HEK293 (cell line): ENCODE results near the gene C11orf21.

Experiments
- CTCF ChIA-PET: fragments of 350-600 bp; formaldehyde crosslinking; extraction: SDS; loops from one replicate; lab custom pipeline; 2021; ENCODE audit warnings: antibody characterized with exemption; lab: Yijun Ruan, JAX
- POLR2A ChIA-PET: fragments of 300-600 bp; formaldehyde crosslinking; extraction: SDS; loops from one replicate; lab custom pipeline; 2020; ENCODE audit warnings: antibody characterized with exemption, inconsistent platforms; lab: Yijun Ruan, JAX
- H3K27ac ChIP-seq: fragments of 200-500 bp; sonication (Bioruptor generic); 2 replicates; pipeline ENCODE4 v1.5.1; 2014; ENCODE audit warnings: low read depth, low read length, control low read depth, inconsistent platforms; ENCODE audit errors: extremely low read depth
- H3K36me3 ChIP-seq, 2 experiments: fragments of 200-500 bp in 1 of 2; sonication (Bioruptor generic) in 1 of 2; 1 replicate in 1 of 2; 2 replicates in 1 of 2; pipeline ENCODE4 v1.5.1; 2014 to 2017; ENCODE audit warnings: inconsistent platforms in 2 of 2, low read length in 2 of 2; ENCODE audit not compliant: control insufficient read depth in 2 of 2, insufficient read depth in 1 of 2
- H3K4me1 ChIP-seq: fragments of 200-500 bp; sonication (Bioruptor generic); 2 replicates; pipeline ENCODE4 v1.5.1; 2014; ENCODE audit warnings: mild to moderate bottlenecking, low read length, inconsistent platforms; ENCODE audit not compliant: control insufficient read depth, insufficient read depth
- H3K4me3 ChIP-seq: 2 replicates; pipeline ENCODE4 v1.5.1; 2011; ENCODE audit warnings: low read depth, mild to moderate bottlenecking, control low read depth, low read length, moderate library complexity
- H3K9me3 ChIP-seq: fragments of 200-500 bp; sonication (Bioruptor generic); 2 replicates; pipeline ENCODE4 v1.5.1; 2014; ENCODE audit warnings: low read depth, low read length, inconsistent platforms; ENCODE audit not compliant: control insufficient read depth, insufficient read depth
- ELK4 ChIP-seq: IDR thresholded peaks from 2 replicates; pipeline ENCODE4 v1.6.1; 2011; ENCODE audit warnings: mild to moderate bottlenecking, low read depth, low read length, borderline replicate concordance
- HOXC10 ChIP-seq: sonication (generic); formaldehyde crosslinking; IDR thresholded peaks from 2 replicates; pipeline ENCODE4 v1.8.1; 2023; ENCODE audit warnings: mild to moderate bottlenecking, missing genetic modification reagents
- TRIM28 ChIP-seq: IDR thresholded peaks from 2 replicates; pipeline ENCODE4 v1.6.1; 2011; ENCODE audit warnings: low read length, control low read depth, borderline replicate concordance
- YY2 ChIP-seq: fragments of 450-650 bp; formaldehyde crosslinking; IDR thresholded peaks from 2 replicates; pipeline ENCODE4 v1.5.1; 2016; ENCODE audit warnings: missing biosample characterization, missing genetic modification characterization
- ZFP41 ChIP-seq: fragments of 450-650 bp; formaldehyde crosslinking; IDR thresholded peaks from 2 replicates; pipeline ENCODE4 v1.5.1; 2016; ENCODE audit warnings: missing biosample characterization, missing genetic modification characterization, borderline replicate concordance
- ZNF133 ChIP-seq: fragments of 450-650 bp; formaldehyde crosslinking; IDR thresholded peaks from 2 replicates; pipeline ENCODE4 v1.5.1; 2016; ENCODE audit warnings: missing biosample characterization, missing genetic modification characterization
- ZNF169 ChIP-seq: fragments of 450-650 bp; formaldehyde crosslinking; IDR thresholded peaks from 2 replicates; pipeline ENCODE4 v1.5.1; 2016; ENCODE audit warnings: missing biosample characterization, missing genetic modification characterization
- ZNF280D ChIP-seq: fragments of 450-650 bp; formaldehyde crosslinking; IDR thresholded peaks from 2 replicates; pipeline ENCODE4 v1.5.1; 2016; ENCODE audit warnings: missing biosample characterization, missing genetic modification characterization
- ZNF335 ChIP-seq: fragments of 450-650 bp; formaldehyde crosslinking; conservative IDR thresholded peaks from 2 replicates; pipeline ENCODE4 v1.5.1; 2016; ENCODE audit warnings: missing biosample characterization, missing genetic modification characterization
- ZNF366 ChIP-seq: fragments of 450-650 bp; formaldehyde crosslinking; conservative IDR thresholded peaks from 2 replicates; pipeline ENCODE4 v1.5.1; 2016; ENCODE audit warnings: missing biosample characterization, missing genetic modification characterization
- ZNF423 ChIP-seq: fragments of 450-650 bp; formaldehyde crosslinking; IDR thresholded peaks from 2 replicates; pipeline ENCODE4 v1.5.1; 2016; ENCODE audit warnings: missing biosample characterization, missing genetic modification characterization
- ZNF610 ChIP-seq: fragments of 450-650 bp; formaldehyde crosslinking; IDR thresholded peaks from 2 replicates; pipeline ENCODE4 v1.5.1; 2016; ENCODE audit warnings: missing biosample characterization, missing genetic modification characterization, borderline replicate concordance
- ZNF623 ChIP-seq: fragments of 450-650 bp; formaldehyde crosslinking; IDR thresholded peaks from 2 replicates; pipeline ENCODE4 v1.5.1; 2016; ENCODE audit warnings: missing biosample characterization, missing genetic modification characterization
- ZNF707 ChIP-seq: fragments of 450-650 bp; formaldehyde crosslinking; IDR thresholded peaks from 2 replicates; pipeline ENCODE4 v1.5.1; 2016; ENCODE audit warnings: missing biosample characterization, missing genetic modification characterization
- ZXDB ChIP-seq: fragments of 450-650 bp; formaldehyde crosslinking; IDR thresholded peaks from 2 replicates; pipeline ENCODE4 v1.5.1; 2016; ENCODE audit warnings: missing biosample characterization, missing genetic modification characterization
- TF ChIP-seq, protein P1 (sequence below): fragments of 450-650 bp; formaldehyde crosslinking; IDR thresholded peaks from 2 replicates; pipeline ENCODE4 v1.5.1; 2016; ENCODE audit warnings: missing biosample characterization, missing genetic modification characterization
- TF ChIP-seq, protein P2 (sequence below): fragments of 450-650 bp; IDR thresholded peaks from 2 replicates; pipeline ENCODE4 v1.5.1; 2018; ENCODE audit warnings: missing biosample characterization, mild to moderate bottlenecking, missing genetic modification characterization
- TF ChIP-seq, protein P3 (sequence below): fragments of 450-650 bp; formaldehyde crosslinking; IDR thresholded peaks from 2 replicates; pipeline ENCODE4 v1.5.1; 2016; ENCODE audit warnings: missing biosample characterization, missing genetic modification characterization, borderline replicate concordance

C11orf21 gene

DNA sequence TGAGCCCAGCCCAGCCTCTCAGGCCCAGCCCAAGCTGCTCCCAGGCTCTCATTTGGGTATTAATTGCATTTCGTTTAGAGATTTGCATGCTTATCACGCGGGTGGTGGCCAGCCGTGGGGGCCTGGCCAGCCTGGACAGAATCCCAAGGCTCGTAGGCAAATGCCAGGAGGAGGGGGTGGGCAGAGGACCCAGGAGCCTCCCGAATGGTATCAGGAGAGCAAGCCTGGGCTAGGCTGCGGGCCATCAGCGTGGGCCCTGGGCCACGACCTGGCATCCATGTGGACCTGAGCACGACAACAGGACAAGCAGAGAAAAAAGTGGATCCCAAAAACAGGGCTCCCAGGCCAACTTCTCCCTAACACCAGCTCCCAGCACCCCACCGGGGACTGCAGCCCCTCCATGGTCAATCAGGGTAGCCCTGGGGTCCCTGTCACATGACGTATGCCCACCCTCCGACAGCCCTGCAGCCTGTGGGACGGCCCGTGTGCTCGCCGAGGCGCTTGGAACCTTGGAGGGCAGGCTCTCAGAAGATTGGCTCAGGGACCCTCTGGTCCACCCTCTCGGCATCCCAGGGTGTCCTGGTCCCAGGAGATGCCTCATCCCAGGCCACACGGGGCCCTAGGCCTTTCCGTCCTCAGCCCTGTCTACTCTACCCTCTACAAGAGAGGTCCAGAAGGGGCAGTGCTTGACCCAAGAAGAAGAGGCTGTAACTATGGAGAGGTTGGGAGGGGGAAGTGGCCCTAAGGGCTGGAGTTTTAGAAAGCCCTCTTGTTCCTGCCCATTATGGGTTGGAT lies 40.1 kb downstream of the C11orf21 start (continued):
- TF ChIP-seq, protein P1, sequence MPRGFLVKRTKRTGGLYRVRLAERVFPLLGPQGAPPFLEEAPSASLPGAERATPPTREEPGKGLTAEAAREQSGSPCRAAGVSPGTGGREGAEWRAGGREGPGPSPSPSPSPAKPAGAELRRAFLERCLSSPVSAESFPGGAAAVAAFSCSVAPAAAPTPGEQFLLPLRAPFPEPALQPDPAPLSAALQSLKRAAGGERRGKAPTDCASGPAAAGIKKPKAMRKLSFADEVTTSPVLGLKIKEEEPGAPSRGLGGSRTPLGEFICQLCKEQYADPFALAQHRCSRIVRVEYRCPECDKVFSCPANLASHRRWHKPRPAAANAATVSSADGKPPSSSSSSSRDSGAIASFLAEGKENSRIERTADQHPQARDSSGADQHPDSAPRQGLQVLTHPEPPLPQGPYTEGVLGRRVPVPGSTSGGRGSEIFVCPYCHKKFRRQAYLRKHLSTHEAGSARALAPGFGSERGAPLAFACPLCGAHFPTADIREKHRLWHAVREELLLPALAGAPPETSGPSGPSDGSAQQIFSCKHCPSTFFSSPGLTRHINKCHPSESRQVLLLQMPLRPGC (tag by site-specific recombination), result no peak
- TF ChIP-seq TRIM28, result no peak
- no peak for TF ChIP-seq ELK4
- TF ChIP-seq ZNF169 (tag by site-specific recombination), result no peak
- no peak for TF ChIP-seq ZNF623 (tag by site-specific recombination)
- TF ChIP-seq YY2 (tag by site-specific recombination), result no peak
- no peak for TF ChIP-seq ZNF707 (tag by site-specific recombination)
- no peak for TF ChIP-seq ZXDB (tag by site-specific recombination)
- TF ChIP-seq, all 188 proteins: peak for 0

GRCh38 chr11:2260491-2261364 lies 41.0 kb downstream of the C11orf21 start:
- ChIA-PET POLR2A (no interaction called here), CTCF (no interaction called here)
- H3K36me3 ChIP-seq, result no peaks in the 10 kb centered on the region
- no peaks in the 10 kb centered on the region for H3K4me1 ChIP-seq
- no peaks in the 10 kb centered on the region for H3K9me3 ChIP-seq
- H3K27ac ChIP-seq, result no peak overlapping the region
- no peak overlapping the region for H3K4me3 ChIP-seq
- TF ChIP-seq ZNF133 (tag by site-specific recombination) (no peak), ZNF280D (no peak), ZNF707 (tag by site-specific recombination) (no peak), HOXC10 (CRISPR knock-in tag) (no peak), ZNF423 (tag by site-specific recombination) (no peak), ELK4 (no peak), ZNF610 (tag by site-specific recombination) (no peak), ZFP41 (tag by site-specific recombination) (no peak), ZNF366 (tag by site-specific recombination) (no peak), ZNF169 (tag by site-specific recombination) (no peak), ZNF335 (tag by site-specific recombination) (no peak)
- TF ChIP-seq, protein P2, sequence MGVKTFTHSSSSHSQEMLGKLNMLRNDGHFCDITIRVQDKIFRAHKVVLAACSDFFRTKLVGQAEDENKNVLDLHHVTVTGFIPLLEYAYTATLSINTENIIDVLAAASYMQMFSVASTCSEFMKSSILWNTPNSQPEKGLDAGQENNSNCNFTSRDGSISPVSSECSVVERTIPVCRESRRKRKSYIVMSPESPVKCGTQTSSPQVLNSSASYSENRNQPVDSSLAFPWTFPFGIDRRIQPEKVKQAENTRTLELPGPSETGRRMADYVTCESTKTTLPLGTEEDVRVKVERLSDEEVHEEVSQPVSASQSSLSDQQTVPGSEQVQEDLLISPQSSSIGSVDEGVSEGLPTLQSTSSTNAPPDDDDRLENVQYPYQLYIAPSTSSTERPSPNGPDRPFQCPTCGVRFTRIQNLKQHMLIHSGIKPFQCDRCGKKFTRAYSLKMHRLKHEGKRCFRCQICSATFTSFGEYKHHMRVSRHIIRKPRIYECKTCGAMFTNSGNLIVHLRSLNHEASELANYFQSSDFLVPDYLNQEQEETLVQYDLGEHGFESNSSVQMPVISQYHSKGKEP (tag by site-specific recombination), result no peak
- TF ChIP-seq, protein P3, sequence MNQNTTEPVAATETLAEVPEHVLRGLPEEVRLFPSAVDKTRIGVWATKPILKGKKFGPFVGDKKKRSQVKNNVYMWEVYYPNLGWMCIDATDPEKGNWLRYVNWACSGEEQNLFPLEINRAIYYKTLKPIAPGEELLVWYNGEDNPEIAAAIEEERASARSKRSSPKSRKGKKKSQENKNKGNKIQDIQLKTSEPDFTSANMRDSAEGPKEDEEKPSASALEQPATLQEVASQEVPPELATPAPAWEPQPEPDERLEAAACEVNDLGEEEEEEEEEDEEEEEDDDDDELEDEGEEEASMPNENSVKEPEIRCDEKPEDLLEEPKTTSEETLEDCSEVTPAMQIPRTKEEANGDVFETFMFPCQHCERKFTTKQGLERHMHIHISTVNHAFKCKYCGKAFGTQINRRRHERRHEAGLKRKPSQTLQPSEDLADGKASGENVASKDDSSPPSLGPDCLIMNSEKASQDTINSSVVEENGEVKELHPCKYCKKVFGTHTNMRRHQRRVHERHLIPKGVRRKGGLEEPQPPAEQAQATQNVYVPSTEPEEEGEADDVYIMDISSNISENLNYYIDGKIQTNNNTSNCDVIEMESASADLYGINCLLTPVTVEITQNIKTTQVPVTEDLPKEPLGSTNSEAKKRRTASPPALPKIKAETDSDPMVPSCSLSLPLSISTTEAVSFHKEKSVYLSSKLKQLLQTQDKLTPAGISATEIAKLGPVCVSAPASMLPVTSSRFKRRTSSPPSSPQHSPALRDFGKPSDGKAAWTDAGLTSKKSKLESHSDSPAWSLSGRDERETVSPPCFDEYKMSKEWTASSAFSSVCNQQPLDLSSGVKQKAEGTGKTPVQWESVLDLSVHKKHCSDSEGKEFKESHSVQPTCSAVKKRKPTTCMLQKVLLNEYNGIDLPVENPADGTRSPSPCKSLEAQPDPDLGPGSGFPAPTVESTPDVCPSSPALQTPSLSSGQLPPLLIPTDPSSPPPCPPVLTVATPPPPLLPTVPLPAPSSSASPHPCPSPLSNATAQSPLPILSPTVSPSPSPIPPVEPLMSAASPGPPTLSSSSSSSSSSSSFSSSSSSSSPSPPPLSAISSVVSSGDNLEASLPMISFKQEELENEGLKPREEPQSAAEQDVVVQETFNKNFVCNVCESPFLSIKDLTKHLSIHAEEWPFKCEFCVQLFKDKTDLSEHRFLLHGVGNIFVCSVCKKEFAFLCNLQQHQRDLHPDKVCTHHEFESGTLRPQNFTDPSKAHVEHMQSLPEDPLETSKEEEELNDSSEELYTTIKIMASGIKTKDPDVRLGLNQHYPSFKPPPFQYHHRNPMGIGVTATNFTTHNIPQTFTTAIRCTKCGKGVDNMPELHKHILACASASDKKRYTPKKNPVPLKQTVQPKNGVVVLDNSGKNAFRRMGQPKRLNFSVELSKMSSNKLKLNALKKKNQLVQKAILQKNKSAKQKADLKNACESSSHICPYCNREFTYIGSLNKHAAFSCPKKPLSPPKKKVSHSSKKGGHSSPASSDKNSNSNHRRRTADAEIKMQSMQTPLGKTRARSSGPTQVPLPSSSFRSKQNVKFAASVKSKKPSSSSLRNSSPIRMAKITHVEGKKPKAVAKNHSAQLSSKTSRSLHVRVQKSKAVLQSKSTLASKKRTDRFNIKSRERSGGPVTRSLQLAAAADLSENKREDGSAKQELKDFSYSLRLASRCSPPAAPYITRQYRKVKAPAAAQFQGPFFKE (tag by site-specific recombination), result no peak
